HUES64 (cell line): Measurements from ENCODE around the gene BIN1.
A peak's percentile ranks its signal among the peaks of the same experiment; 100 is the strongest.

Source experiments
- H3K27ac ChIP-seq: 2 replicates; pipeline ENCODE4 v1.7.0; 2013; ENCODE audit warnings: low read depth, low read length, inconsistent platforms
- H3K27me3 ChIP-seq: 2 replicates; pipeline ENCODE4 v1.6.1; 2013; ENCODE audit warnings: mild to moderate bottlenecking, low read length; ENCODE audit not compliant: insufficient read depth
- H3K36me3 ChIP-seq: 2 replicates; pipeline ENCODE4 v1.6.1; 2013; ENCODE audit warnings: mild to moderate bottlenecking, low read length; ENCODE audit not compliant: insufficient read depth
- H3K4me1 ChIP-seq: 2 replicates; pipeline ENCODE4 v1.6.1; 2013; ENCODE audit warnings: mild to moderate bottlenecking, low read length, moderate library complexity; ENCODE audit not compliant: insufficient read depth
- H3K4me3 ChIP-seq: 2 replicates; pipeline ENCODE4 v1.5.1; 2013; ENCODE audit warnings: mild to moderate bottlenecking, low read length, moderate library complexity
- H3K9ac ChIP-seq: 2 replicates; pipeline ENCODE4 v1.6.1; 2013; ENCODE audit warnings: mild to moderate bottlenecking, low read depth, low read length
- H3K9me3 ChIP-seq: 2 replicates; pipeline ENCODE4 v1.6.1; 2013; ENCODE audit warnings: low read depth, low read length; ENCODE audit not compliant: insufficient read depth
- WGBS: fragments of 150-250, 120-280 bp; methylation state at CpG from one replicate; pipeline ENCODE4 v1.1.7; 2013; ENCODE audit warnings: missing lambda C conversion rate; 5-methylcytosine and 5-hydroxymethylcytosine counted together

The BIN1 gene

DNA sequence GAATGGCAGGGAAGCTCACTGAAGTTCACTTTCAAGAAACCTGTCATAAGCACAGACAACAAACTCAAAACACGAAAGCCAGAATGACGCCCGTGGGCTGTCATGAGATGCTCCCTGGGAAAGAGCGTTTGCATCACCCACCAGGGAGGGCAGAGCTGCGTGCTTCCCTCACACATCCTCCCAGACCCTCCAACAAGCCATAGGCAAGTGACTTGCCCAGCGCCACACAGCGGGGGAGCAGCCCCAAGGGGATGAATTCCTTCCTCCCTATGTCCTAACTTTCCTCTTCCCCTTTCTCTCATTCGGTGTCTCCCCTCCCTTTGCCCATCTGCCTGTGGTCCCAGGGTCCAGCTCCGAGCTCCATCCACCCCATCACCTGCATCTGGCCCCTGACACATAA is 10.7 kb downstream of the BIN1 start:
- no peak overlapping the region for H3K4me3 ChIP-seq
- H3K27me3 ChIP-seq, result no peaks in the 10 kb centered on the region
- 81% methylated on average over 9 of the region's 9 CpGs for WGBS
- H3K27ac ChIP-seq, result no peak overlapping the region
- H3K9me3 ChIP-seq, result no peaks in the 10 kb centered on the region
- no peaks in the 10 kb centered on the region for H3K36me3 ChIP-seq
- H3K9ac ChIP-seq, result no peak overlapping the region; the same call in 1 of the 2 replicates
- H3K4me1 ChIP-seq, result peaks cover 5% of the 10 kb centered on the region; the same call in 1 of the 2 replicates

DNA sequence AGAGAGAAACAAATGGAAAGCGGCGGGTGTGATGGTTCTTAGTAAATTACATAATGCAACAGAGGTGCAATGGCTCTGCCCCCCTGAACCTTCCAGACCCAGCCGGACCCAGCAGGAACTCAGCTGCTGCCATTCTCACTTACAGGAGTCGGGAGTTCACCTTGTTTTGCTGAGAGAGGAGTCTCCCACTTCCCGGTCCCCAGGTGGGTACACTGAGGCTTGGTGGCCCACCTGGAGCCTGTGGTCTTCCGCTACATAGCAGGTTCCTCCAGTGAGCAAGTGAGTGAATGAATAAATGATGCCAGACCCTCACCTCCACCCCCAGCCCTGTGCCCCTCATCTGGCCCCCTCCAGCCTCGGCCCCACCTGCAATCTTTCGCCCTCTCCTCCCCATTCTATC is 11.2 kb downstream of the BIN1 start:
- 95% methylated on average over 8 of the region's 8 CpGs for whole genome bisulfite sequencing
- H3K9ac ChIP-seq, result no peak overlapping the region
- H3K9me3 ChIP-seq, result no peaks in the 10 kb centered on the region
- H3K4me3 ChIP-seq, result no peak overlapping the region
- H3K36me3 ChIP-seq, result no peaks in the 10 kb centered on the region
- H3K27me3 ChIP-seq, result no peaks in the 10 kb centered on the region
- peaks cover 5% of the 10 kb centered on the region; the same call in 1 of the 2 replicates for H3K4me1 ChIP-seq
- no peak overlapping the region for H3K27ac ChIP-seq

DNA sequence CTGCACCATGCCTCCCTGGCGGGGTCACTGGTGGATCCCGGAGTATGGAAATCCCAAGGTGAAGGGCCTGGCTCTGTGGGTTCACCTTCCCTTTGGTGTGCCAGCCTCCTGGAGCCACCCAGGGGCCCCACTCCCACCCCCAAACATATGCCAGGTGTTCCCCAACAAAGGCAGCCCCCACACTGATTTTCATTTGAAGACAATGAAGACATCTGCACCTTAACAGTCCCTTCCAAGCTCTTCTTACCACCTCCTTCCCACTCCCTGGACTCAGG is 11.7 kb downstream of the BIN1 start:
- H3K4me3 ChIP-seq, result no peak overlapping the region
- peaks cover 5% of the 10 kb centered on the region; the same call in 1 of the 2 replicates for H3K4me1 ChIP-seq
- 95% methylated on average over 2 of the region's 2 CpGs for WGBS
- H3K9ac ChIP-seq, result no peak overlapping the region
- H3K36me3 ChIP-seq, result no peaks in the 10 kb centered on the region
- no peaks in the 10 kb centered on the region for H3K27me3 ChIP-seq
- H3K27ac ChIP-seq, result 0 out of 2 replicates have a peak overlapping the region, but pooled peaks have one; percentile 45
- H3K9me3 ChIP-seq, result no peaks in the 10 kb centered on the region

DNA sequence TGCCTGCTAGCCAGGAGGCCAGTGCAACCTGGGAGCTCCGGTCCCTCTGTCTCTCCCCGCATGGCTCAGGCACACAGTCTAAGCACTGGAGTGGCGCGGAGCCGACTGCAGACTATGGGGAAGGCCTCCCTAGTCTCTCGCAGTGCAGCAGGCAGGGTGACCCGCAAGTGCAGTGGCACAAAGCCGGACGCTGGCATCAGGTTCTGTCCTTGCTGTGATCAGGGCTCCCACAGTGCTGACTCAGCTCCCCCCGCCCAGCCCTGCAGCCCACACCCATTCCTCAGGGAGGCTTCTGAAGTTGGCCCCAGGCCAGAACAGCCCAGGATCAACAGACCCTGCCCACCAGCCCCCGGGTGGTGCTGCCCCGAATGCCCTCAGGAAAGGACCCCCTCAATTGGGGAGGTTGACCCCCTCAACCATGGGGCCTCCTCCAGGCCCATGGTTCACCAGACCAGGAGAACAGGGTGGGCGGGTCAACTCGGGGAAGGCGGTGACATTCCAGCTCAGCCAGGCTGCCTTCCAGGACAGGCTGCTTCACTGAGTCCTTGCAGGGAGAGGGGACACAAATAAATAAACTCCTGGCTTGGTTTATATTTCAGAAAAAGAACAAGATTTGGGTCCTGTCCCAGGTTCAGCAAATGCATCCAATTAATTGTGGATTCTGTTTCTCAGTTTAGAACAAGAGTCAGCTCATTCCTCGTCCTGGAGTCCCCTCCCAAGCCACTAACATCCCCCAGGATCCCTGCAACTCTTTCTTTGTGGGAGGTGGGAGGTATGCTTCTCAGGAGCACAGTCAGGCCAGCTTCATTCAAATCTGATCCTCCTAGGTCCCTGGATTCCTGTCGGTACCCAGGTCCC is 12.2 kb downstream of the BIN1 start:
- WGBS, result 64% methylated on average over 16 of the region's 17 CpGs
- peaks cover 5% of the 10 kb centered on the region; the same call in 1 of the 2 replicates for H3K4me1 ChIP-seq
- H3K36me3 ChIP-seq, result no peaks in the 10 kb centered on the region
- H3K27ac ChIP-seq, result 0 out of 2 replicates have a peak overlapping the region, but pooled peaks have one; percentile 45
- no peaks in the 10 kb centered on the region for H3K27me3 ChIP-seq
- no peak overlapping the region for H3K9ac ChIP-seq
- no peak overlapping the region for H3K4me3 ChIP-seq
- no peaks in the 10 kb centered on the region for H3K9me3 ChIP-seq

DNA sequence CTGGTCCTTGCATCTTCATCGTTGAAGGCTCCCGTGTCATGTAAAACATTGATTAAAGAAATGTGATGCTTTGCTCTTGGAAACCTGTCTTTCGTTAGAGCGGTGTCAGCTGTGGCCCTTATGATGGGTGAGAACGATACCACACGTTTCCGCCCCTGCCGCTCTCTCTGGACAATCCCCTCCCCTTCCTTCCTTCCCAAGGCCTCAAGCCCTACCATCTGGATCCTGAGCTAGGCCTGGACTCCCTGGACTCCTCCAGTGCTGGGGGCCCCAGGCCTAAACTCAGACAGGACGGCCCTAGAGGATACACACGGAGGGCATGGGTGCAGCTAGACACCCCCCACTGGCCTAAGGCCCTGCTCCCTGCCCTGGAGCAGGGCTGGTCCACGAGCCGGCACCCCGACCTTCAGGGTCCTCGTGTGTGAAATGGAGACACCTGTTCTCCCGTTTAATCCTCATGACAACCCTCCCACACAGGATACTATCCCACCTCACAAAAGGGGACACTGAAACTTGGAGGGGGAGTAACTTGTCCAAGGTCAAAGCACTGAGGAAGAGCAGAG is 13.2 kb downstream of the BIN1 start:
- no peak overlapping the region for H3K9ac ChIP-seq
- WGBS, result 89% methylated on average over 15 of the region's 15 CpGs
- no peaks in the 10 kb centered on the region for H3K9me3 ChIP-seq
- no peaks in the 10 kb centered on the region for H3K36me3 ChIP-seq
- no peaks in the 10 kb centered on the region for H3K27me3 ChIP-seq
- no peak overlapping the region for H3K4me3 ChIP-seq
- peaks cover 5% of the 10 kb centered on the region; the same call in 1 of the 2 replicates for H3K4me1 ChIP-seq
- no peak overlapping the region for H3K27ac ChIP-seq

DNA sequence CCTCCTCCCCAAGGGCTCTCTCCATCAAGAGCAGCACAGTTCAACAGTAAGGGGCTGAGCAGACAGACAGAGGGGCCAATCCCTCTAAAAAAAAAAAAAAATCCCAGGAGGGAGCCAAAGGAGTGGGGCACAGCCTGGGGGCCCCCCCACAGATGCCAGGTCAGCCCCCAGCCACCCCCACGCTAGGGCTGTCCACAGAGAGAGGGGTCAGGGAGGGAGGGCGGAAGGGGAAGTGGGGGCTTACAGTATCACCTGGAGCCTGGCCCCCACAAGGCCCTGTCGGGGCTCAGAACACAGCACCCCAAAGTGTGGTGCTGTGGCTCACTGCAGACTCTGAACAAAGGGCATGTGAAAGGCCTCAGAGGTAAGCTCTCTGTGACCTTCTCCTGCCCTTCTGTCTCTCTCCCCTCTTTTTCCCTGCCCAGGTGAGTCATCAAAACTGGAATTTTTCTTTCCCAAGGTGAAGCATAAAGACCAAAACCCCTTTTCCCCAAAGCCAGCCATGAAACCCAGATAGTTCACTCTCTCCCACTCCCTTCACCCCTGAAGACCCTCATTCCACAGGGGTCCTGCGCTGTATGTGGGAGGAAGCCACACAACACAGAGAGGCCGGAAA is 13.9 kb downstream of the BIN1 start:
- no peak overlapping the region for H3K9ac ChIP-seq
- peaks cover 5% of the 10 kb centered on the region; the same call in 1 of the 2 replicates for H3K4me1 ChIP-seq
- H3K27me3 ChIP-seq, result no peaks in the 10 kb centered on the region
- no peak overlapping the region for H3K27ac ChIP-seq
- H3K4me3 ChIP-seq, result no peak overlapping the region
- 92% methylated on average over 5 of the region's 5 CpGs for WGBS
- H3K36me3 ChIP-seq, result no peaks in the 10 kb centered on the region
- H3K9me3 ChIP-seq, result no peaks in the 10 kb centered on the region

DNA sequence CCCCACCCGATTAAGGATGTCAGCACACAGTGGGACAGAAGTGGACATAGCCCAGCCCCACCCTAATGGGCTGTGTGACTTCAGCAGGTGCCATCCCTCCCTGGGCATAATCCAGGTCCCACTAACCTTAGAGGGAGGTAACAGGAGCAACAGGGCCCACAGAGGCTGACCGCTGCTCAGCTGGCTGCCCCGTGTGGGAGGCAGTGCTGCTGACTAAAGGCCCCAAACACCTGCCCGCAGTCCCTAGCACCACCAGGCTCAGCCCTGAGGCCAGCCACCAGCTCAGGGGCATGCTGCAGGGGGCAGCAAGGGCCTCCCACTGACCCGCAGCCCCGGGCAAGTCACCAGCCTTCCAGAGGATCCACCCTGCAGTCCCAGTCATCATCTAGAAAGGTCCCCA is 14.6 kb downstream of the BIN1 start:
- Histone ChIP-seq H3K9me3 (no peaks in the 10 kb centered on the region), H3K9ac (no peak overlapping the region), H3K27ac (no peak overlapping the region), H3K4me3 (no peak overlapping the region), H3K4me1 (peaks cover 9% of the 10 kb centered on the region), H3K27me3 (no peaks in the 10 kb centered on the region), H3K36me3 (no peaks in the 10 kb centered on the region)
- 89% methylated on average over 6 of the region's 6 CpGs for WGBS

DNA sequence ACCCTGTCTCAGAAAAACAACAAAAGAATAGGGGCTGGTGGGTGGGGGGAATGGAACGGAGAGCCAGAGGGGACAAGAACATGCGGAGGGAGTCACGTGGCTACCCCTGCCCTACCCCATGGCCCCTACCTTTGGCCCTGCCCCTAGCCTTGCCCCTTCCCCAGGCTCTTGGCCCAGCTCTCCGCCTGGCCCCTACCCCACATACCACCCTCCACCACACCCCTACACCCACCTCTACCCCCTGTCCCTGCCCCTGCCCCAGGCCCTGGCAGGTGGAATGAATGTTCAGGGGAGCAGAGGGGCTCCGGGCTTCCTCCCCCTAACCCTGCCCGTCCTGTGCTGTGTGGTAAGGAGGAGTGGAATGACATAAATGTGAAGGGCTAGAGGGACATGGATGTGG is 15.1 kb downstream of the BIN1 start:
- Histone ChIP-seq H3K27ac (no peak overlapping the region), H3K4me3 (no peak overlapping the region), H3K9me3 (no peaks in the 10 kb centered on the region), H3K27me3 (no peaks in the 10 kb centered on the region), H3K4me1 (peaks cover 13% of the 10 kb centered on the region), H3K9ac (no peak overlapping the region), H3K36me3 (no peaks in the 10 kb centered on the region)
- 83% methylated on average over 5 of the region's 6 CpGs for WGBS

DNA sequence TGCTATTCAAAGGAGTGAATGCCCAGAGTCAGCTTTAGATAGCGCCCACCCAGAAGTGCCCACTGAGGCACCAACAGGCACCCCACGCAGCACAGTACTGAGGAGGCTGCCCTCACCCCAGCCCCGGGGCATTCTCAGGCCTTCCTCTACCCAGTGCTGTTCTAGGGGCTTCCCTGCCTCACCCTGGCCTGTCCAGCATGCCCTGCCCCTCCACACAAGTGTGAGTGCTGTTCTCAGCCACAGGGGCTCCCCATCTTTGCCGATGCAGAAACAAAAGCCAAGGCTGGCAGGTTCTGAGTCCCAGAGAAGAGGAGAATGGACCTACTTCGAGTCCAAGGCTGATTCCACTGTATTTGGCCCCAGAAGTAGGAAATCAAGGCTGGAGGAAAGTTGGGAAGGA is 15.8 kb downstream of the BIN1 start:
- Histone ChIP-seq H3K27me3 (no peaks in the 10 kb centered on the region), H3K9ac (no peak overlapping the region), H3K27ac (no peak overlapping the region), H3K36me3 (no peaks in the 10 kb centered on the region), H3K9me3 (no peaks in the 10 kb centered on the region), H3K4me3 (no peak overlapping the region), H3K4me1 (peaks cover 17% of the 10 kb centered on the region)
- 91% methylated on average over 5 of the region's 5 CpGs for WGBS

DNA sequence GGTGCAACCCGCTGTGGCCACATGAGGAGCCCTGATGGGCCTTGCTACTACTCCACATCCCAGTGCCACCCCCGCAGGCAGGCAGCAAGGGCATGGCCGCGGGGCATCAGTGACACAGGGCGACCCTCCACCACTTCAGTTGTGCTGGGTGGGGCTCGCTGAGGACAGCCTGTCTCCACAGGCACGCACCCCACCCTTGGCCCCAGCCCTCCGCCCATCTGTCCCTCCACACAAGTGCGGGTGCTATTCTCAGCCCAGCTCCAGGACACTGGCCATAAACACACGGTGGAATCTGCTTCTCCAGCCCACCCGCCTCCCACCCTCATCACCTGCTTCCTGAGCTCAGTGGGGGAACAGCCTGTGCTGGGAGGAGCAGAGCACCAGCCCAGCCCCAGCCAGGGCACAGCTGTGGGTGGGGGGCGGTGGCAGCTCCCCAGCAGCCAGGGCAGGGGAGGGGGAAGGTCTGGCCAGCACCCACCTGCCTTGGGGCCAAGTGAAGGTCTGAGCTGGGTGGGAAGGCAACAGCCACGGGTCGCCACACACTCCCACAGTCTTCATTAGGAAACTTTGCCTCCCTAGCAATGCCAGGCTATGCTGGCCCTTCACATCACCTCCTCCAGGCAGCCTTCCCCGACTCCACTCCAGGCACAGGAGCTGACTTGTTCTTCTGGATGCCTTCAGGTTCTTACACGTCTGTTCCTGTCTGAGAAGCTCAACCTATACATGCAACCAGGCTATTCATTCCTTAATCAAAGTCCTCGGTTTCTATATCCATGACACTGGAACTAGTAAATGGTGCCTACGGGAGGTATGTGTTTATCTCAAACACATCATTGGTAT is 16.5 kb downstream of the BIN1 start:
- no peaks in the 10 kb centered on the region for H3K27me3 ChIP-seq
- H3K36me3 ChIP-seq, result no peaks in the 10 kb centered on the region
- H3K4me1 ChIP-seq, result peaks cover 17% of the 10 kb centered on the region
- H3K4me3 ChIP-seq, result no peak overlapping the region
- no peak overlapping the region for H3K27ac ChIP-seq
- WGBS, result 85% methylated on average over 16 of the region's 18 CpGs
- no peaks in the 10 kb centered on the region for H3K9me3 ChIP-seq
- no peak overlapping the region for H3K9ac ChIP-seq
